ENCODE measurements around the gene MYO15A. TPM values are rescaled to one million over a fixed set of nuclear protein-coding genes. Genes with fewer than 3 reads are reported as not detected.
A peak's percentile ranks its signal among the peaks of the same experiment; 100 is the strongest.

Gene MYO15A
- 2.4 TPM for total RNA-seq

DNA sequence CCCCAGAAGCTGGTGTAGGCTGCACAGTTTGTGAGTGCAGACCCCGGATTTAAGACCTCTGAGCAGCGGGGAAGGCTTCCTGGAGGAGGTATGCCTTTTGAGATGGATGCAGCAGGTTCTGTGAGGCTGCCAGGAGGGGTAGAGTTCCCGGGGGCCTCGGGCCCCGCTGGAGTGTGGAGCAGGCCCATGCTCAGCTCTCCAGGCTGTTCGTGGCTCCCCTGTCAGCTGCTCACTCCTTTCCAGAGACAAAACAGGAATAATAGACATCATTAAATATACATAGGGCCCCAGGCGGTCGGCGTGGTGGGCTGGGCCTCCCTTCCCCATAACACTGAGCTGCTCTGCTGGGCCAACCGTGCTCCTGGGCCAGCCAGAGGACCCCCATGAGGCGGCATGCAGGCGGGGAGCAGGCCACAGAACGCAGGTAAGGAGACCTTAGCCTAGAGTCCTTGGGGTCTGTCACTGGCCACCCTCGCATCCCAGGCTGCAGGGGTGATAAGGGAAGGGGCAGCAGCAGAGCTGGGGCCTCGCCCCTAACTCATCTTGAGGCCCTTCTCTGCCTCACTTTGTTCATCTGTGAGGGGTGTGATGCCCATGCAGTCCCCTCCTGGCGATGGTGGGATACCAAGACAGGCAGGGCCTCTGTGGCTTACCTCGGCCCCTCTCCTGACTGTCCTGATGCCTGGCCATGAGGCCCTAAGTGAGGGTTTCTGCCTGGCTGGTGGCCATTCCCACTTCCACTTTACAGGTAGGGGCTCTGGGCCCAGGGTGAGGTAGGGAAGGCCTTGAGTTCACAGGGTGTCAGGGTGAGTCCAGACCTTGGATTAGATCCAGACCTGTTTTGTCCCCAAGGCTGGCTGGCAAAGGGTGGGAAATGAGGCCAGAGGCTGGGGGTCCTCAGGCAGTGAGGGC, at the start of gene MYO15A:
TSS of gene MYO15A (plus strand) at position 356 of the 912 bp plus-strand sequence. CDS start 10,045 bp downstream, outside the sequence.
- FAIRE-seq (no peak), DNase-seq (ENCODE audit: low spot score in 2 of 2) (no peak)

DNA sequence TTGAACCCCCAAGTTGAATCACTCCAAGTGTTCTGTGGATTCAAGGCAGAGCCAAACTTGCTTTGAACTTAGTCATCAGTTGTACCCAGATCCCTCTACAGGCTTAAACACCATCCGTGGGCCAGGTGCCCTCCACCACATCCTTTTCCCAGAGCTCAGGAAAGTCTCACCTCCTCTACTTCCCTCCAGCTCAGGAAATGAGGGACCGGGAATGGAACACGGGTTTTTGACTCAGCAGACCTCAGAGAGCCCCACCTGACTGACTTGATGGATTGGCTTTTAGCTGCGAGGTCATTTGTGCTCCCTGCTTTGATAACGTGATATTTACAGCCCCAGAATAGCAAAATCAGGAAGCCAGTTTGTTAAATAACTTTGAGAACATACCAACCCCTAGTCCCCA, 49.3 kb upstream of the MYO15A start:
- FAIRE-seq: no peak
- no peak for DNase-seq (ENCODE audit: low spot score in 2 of 2)

- no peak for DNase-seq (ENCODE audit: low spot score in 2 of 2)
- FAIRE-seq: no peak
These were observed 44.5 kb upstream of the MYO15A start for GRCh38 chr17:18064053-18064452.

DNA sequence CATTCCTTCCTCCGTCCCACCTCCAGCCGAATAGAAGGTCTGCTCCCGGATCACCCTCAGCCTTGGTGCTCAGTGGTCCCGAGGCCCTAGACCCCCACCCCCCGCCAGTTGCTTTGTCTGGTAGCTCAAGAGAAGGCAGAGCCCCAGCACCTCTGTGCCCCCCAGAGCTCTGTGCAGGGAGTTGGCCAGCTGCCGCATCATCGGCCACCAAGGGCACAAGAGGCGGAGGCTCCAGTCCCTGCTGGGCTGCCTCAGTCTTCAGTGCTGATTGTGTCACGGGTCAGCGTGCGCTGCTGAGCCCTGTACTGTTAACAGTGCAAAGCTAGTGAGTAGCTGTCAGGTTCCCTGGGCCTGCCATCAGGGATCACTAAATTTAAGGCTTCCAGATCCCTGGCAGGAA, 43.0 kb upstream of the MYO15A start:
- no peak for DNase-seq (ENCODE audit: low spot score in 2 of 2)
- no peak for FAIRE-seq

GRCh38 chr17:18066866-18067265, 41.7 kb upstream of the MYO15A start:
- DNase-seq (ENCODE audit: low spot score in 2 of 2) (no peak), FAIRE-seq (no peak)

DNA sequence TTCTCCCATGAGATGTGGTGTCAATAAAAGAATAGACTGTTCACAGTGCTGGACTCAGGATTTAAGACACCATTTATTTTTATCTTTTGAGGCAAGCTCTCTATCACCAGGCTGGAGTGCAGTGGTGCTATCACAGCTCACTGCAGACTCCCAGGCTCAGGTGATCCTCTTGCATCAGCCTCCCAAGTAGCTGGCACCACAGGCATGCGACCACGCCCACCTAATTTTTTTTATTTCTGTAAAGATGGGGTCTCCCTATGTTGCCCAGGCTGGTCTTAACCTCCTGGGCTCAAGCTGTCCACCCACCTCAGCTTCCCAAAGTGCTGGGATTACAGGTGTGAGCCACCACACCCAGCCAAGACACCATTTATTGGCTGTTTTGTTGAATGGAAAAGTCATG, 39.5 kb upstream of the MYO15A start:
- FAIRE-seq (no peak), DNase-seq (ENCODE audit: low spot score in 2 of 2) (no peak)

DNA sequence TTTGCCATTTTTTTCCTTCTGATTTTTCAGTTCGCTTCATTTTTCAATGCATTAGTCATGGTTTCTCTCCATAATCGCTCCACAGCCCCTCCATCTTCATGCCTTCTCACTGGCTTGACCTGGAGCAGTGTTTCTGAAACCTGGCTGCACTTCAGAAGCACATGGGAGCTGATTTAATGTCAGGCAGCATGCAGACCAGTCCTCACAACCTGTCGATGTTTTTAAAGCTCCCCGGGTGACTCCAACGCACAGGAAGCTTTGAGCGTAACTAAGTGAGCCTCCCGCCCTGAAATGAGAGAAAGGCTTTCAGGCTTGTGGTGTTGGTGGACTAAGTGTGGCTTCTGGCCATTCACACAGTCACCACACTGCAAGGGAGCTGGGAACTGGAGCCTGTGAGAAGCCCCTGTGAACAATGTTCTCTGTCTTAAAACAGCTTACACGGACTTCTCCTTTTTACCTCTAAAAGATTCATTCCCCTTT, 37.7 kb upstream of the MYO15A start:
- DNase-seq (ENCODE audit: low spot score in 2 of 2) (no peak), FAIRE-seq (no peak)

DNA sequence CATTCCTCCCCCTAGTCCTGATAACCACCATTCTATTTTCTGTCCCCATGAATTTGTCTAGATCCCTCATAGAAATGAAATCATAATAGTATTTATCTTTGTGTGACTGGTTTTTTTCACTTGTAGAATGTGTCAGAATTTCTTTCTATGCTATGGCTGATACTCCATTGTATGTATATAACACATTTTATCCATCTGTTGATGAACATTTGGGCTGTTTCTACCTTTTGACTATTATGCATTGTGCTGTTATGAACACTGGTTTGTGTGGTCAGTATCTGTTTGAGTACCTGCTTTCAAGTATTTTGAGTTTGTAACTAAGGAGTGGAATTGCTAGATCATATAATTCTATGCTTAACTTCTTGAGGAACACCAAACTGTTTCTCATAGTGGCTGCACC, 36.8 kb upstream of the MYO15A start:
- DNase-seq (ENCODE audit: low spot score in 2 of 2) (no peak), FAIRE-seq (no peak)

DNA sequence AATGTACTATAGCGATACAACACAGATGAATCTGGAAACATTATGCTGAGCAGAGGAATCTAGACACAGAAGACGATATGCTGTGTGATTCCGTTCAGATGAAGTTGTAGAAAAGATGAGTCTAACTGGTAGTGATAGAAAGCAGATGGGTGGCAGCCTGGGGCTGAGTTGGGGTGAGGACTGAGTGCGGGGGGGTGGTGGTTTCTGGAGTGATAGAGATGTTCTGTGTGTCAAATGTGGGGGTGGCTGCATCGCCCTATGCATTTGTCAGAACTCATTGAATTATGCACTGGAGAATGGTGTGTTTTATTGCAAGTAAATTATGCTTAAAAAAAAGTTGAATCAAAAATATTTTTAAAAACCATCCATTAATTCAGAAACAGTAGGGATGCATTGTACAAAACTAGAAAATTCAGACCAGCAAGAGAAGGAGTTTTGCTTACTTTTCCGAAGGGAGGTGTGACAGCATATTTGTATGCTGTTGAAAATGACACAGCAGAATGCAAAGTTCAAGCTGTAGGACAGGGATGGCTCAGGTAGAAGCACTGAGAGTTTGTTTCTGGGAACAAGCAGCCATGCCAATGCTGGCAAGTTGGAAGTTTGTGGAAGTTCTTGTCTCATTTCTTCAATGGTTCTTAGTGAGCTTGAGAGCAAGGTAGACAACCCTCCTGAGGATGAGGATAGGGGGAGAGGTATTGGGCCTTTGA, 33.8 kb upstream of the MYO15A start:
- DNase-seq (ENCODE audit: low spot score in 2 of 2): no peak
- no peak for FAIRE-seq

GRCh38 chr17:18076936-18077335, 31.6 kb upstream of the MYO15A start:
- no peak for DNase-seq (ENCODE audit: low spot score in 2 of 2)
- no peak for FAIRE-seq

GRCh38 chr17:18079543-18079942, 29.0 kb upstream of the MYO15A start:
- DNase-seq (ENCODE audit: low spot score in 2 of 2) (no peak), FAIRE-seq (no peak)

- DNase-seq (ENCODE audit: low spot score in 2 of 2) (no peak), FAIRE-seq (no peak)
These were observed 24.3 kb upstream of the MYO15A start for GRCh38 chr17:18084256-18084655.

GRCh38 chr17:18087610-18088491, 20.7 kb upstream of the MYO15A start, which contains the start of gene DRG2:
TSS of gene DRG2 (plus strand) at chr17:18087948. CDS start at chr17:18088024, 76 bp downstream.
- DNase-seq (ENCODE audit: low spot score in 2 of 2) (peak; percentile 81 to 94), FAIRE-seq (no peak)

DNA sequence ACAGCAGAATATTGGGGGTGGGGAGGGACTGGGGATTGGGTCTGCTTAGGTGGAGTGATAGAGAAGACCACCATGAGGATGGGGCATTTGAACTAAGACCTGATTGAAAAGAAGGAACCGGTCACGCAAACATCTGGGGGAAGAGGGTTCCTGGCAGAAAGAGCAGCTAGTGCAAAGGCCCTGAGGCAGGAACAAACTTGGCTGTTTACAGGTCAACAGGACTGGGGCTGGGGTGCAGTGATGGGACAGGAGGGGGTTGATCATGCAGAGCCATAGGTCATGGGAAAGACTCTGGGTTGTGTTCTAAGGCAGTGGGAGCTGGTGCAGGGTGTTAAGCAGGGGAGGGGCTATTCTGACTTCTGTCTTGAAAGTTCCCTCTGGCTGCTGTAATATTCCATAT, 18.9 kb upstream of the MYO15A start:
- FAIRE-seq (no peak), DNase-seq (ENCODE audit: low spot score in 2 of 2) (no peak)

- no peak for FAIRE-seq
- no peak for DNase-seq (ENCODE audit: low spot score in 2 of 2)
These were observed 14.7 kb upstream of the MYO15A start for GRCh38 chr17:18093616-18094408.

- FAIRE-seq: no peak
- DNase-seq (ENCODE audit: low spot score in 2 of 2): no peak
These were observed 14.1 kb upstream of the MYO15A start for GRCh38 chr17:18094409-18094807.

DNA sequence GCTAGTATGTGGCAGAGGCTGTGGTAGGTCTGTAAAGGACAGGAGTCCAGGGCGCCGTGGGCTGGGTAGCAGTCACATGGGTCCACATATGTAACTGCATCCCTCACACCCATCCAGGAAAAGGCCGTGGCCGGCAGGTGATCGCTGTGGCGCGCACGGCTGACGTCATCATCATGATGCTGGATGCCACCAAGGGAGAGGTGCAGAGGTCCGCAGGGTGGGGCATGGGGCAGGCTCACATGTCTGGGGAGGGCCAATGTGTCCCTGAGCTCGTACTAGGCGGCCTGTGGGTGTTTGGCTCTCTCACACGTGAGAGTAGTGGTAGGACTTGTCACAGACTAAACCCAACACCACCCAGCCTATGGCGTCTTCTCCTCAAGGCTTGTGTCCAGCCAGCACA, 9.0 kb upstream of the MYO15A start:
- FAIRE-seq: no peak
- no peak for DNase-seq (ENCODE audit: low spot score in 2 of 2)

GRCh38 chr17:18100616-18101015, 7.9 kb upstream of the MYO15A start:
- DNase-seq (ENCODE audit: low spot score in 2 of 2): no peak
- no peak for FAIRE-seq

GRCh38 chr17:18101828-18102227, 6.7 kb upstream of the MYO15A start:
- DNase-seq (ENCODE audit: low spot score in 2 of 2): no peak
- no peak for FAIRE-seq

DNA sequence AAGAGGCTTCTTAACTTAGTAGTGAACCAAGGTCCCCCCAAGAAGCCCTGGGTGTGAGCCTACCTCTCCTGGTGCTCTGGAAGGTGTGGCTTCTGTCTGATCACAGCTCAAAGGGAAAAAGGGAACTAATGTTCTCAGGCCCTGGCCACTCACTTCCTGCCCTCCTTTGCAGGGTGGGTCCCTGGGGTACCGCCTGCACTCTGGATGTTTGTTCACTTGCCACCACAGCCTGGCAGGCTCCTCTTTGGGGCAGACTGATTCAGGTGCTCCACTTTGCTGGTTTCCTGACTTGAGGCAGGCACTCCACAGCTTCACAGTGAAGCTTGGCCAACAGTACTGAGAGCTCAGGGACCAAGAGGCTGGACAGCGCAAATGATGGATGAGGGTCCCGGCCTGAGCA, 5.9 kb upstream of the MYO15A start:
- no peak for FAIRE-seq

More for the DNA sequence above, 5.9 kb upstream of the MYO15A start:
- no peak for DNase-seq (ENCODE audit: low spot score in 2 of 2)

All from frontal cortex (tissue), 4 donors.